HG02763 (cell line): ENCODE results near the gene MARCHF11.

ENCODE experiments used
- ATAC-seq: cut with Tn5 transposase; IDR thresholded peaks from one replicate; pipeline ENCODE4 v1.9.1; 2021; ENCODE audit warnings: mild to moderate bottlenecking, moderate library complexity; ENCODE audit not compliant: unreplicated experiment

MARCHF11 gene

GRCh38 chr5:16179511-16179935 lies at the start of gene MARCHF11:
Gene MARCHF11 (minus strand): TSS chr5:16179791. CDS start chr5:16179575, 216 bp downstream.
- no peak for ATAC-seq

GRCh38 chr5:16225927-16226326 lies 46.3 kb upstream of the MARCHF11 start:
- ATAC-seq, result no peak

DNA sequence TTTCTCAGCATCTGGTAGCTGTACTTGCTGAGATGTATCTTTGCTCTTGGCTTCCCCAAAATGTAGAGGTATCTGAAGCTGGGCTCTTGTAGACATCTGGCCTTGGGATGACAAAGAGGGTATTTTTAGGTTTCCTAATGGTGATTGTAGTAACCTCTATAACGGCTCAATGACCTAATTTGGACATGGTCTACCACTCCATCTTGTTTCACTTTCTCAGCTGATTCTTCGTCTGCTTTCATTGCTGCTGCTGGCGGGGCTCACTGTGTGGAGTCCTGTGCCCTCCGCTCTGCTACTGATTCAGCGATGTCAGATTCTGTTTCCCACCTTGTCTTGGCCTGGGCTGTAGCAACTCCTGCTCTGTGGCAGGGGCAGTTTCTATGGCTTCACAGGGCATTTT lies 12.7 kb upstream of the MARCHF11 start:
- no peak for ATAC-seq

DNA sequence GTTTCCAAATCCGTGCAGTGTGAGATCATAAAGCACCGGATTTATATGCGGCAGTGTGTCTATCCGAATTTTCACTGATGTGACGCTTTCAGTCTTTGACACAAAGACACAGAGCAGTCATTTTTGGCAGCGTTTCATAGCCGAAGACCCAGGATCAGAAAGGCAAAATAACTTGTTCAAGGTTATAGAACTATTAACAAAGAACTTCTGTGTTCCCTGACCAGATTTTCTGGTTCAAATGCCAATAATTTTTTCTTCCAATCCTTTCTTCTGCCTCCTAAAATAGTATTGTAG lies 1.1 kb upstream of the MARCHF11 start:
- ATAC-seq, result no peak

DNA sequence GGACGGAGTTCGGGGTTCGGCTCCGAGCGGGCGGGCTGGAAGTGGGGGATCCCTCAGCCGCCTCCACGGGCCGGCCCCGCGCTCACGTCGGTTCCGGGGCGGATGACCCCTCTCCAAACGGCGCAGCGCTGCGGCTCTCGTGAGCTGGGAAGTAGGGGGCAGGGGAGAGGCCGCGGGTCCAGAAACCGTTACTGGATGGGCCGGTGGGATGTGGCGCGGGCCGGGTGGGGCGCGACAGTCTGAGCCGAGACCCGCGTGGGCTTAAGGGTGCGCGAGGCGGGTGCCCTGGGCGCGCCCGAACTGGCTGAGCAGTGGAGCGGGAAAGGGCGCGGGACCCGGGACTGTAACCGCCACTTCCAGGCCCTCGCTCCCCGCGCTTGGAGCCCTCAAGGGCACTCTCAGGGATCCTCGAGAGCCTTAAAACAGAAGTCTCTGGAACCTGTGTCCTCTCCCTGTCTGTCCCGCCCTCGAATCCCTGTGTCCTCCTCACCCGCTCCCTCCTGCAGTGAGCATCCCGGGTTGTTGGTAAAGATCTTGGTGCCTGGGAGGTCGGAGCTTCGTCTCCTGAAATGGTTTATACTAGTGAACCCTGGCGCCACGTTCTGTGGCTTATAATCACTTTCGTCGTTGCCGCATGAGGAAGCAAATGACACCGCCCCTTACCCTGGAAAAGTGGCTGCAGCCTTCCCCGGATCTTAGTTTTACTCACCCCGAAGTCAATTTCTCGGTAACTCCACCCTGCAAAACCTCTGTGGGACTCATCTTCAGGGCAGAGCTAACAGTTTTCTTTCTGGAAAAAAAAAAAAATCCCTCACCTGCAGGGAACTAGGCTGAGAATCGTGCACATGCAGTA lies 571 bp upstream of the MARCHF11 start:
- no peak for ATAC-seq

DNA sequence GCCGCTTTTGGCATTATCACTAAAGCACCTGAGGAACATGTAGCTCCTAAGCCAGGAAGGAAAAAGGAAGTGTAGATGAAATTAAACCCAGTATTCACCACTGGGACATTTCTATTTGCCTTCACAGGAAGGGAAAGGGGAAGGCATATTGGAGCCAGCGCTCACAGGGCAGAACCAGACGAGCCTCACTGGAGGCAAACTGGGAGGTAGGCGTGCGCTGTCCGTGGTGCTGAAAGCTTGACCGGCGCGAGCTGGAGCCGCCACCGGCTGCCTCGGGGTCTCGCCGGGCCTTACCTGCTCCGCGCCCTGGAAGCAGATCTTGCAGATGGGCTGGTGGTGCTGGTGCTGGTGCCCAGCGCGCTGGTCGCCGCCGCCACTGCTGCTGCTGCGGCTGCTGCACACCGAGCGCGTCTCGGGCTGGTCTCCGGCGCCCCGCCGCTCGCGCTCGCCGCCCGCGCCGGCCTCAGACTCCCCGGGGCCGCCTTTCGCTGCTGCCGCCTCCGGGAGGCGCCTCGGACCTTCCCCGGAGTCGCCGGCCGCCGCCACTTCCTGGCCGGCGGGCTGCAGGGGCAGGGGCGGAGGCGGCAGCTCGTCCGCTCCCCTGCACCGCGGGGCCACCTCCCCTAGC lies 732 bp downstream of the MARCHF11 start:
- no peak for ATAC-seq

DNA sequence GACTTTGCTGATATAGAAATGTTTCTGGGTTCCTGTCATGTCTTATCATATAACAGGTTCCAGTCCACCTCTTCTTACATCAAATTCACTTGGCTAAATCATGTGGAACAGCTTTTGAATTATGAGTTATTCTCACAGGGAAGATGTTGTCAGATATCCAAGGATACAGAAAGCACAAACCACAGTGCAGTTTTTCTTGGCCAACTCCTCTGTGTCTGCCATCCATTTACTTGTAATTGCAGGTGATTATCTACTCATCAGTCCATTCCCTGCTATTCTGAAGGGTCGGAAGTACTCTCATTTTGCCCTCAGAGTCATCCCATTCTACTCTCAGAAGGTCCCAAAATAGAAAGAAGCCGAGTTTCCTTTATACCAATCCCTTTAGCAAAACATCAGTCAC lies 10.0 kb downstream of the MARCHF11 start:
- ATAC-seq, result no peak

DNA sequence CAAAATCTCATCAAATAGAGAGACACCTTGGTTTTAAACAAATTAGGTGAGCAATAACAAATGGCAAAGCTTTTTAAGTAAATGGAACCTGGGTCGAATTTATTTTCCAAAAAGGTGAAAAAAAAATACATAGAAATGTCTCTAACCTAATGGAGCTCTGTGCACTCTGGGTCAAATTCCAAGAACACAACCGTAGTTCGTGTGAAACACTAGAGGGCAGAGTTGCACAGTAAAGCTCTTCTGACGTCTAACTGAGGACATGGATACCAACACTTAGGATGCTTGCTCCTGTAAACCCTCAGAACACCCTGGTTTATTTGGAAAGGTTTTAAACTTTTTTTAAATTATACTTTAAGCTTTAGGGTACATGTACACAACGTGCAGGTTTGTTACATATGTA lies 18.9 kb downstream of the MARCHF11 start:
- peak; percentile 65 for ATAC-seq

DNA sequence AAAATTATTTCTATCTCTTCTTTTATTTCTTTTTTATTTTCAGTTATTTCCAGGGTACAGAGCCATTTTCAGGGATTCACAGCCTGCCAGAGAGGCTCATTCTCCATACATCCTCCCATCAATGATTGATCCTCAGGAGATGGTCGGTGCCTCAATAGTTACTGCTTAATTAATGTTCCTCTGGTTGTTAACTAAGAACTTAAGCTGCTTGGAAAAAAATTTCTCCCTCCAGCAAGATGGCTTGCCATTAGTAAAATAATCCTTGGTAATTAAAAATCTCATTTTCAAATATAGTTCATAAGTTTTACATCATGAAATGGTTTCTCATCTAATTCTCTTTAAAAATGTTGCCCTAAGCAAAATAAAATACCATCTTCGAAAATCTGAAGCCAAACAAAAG lies 20.0 kb downstream of the MARCHF11 start:
- ATAC-seq, result no peak

- no peak for ATAC-seq
Measured at GRCh38 chr5:16156152-16156551, 23.4 kb downstream of the MARCHF11 start.

- no peak for ATAC-seq
Measured at GRCh38 chr5:16152601-16153568, 26.7 kb downstream of the MARCHF11 start.

DNA sequence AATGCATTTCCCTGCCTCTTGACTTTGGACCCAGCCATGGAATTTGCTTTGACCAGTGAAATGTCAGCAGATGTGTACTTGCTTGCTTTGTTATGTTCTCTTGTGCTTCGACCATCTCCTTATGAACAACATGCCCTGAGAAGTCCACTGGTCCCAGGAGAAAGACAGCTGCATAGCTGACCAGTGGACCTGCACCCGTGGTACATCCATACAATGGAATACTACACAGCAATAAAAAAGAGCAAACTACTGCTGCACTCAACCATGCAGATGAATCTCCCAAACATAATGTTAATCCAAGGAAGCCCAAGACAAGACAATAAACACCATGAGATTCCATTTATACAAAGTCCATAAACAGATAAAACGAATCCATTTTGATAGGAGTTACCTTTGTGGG lies 30.0 kb downstream of the MARCHF11 start:
- no peak for ATAC-seq

- no peak for ATAC-seq
Measured at GRCh38 chr5:16147179-16147900, 32.3 kb downstream of the MARCHF11 start.

GRCh38 chr5:16144416-16144815 lies 35.2 kb downstream of the MARCHF11 start:
- ATAC-seq, result no peak

DNA sequence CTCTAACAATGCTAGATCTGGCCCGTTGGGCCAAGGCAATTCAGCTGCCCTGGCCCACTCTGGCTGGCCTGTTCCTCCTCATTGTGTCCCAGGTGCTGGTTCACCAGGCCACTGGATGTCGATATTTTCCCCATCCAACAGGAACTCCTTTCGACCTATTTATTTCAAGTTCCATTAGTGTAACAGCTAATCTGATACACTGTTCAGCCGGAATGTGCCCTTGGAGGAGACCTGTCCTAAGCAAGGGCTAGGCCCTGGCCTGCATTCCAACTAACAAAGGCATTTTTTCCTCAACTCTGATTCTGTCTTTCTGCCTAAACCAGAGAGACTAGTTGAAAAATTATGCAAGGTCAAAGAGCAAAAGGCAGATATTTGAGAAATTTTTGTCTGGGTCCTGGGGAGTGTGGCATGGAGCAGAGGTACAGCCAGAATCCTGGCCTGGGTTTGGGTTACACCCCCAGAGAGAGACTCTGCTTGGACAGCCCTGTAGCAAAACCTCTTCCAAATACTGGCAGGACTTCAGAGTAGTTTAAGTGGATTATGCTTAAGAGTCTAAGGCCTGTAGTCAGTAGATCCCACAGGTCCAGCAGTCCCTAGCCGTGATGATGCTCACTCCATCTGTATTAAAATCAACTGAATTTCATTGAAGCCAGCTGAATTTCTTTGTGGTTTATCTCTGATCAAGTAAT lies 36.1 kb downstream of the MARCHF11 start:
- no peak for ATAC-seq

GRCh38 chr5:16140944-16141343 lies 38.6 kb downstream of the MARCHF11 start:
- no peak for ATAC-seq

GRCh38 chr5:16140417-16140816 lies 39.2 kb downstream of the MARCHF11 start:
- no peak for ATAC-seq

- ATAC-seq, result no peak
Measured at GRCh38 chr5:16137177-16137576, 42.4 kb downstream of the MARCHF11 start.

GRCh38 chr5:16135506-16135905 lies 44.1 kb downstream of the MARCHF11 start:
- no peak for ATAC-seq

- no peak for ATAC-seq
Measured at GRCh38 chr5:16135003-16135402, 44.6 kb downstream of the MARCHF11 start.
